Epithelial cell of esophagus (primary cell): ENCODE data around the gene TNIK.

ENCODE experiments used
- DNase-seq: peaks from one replicate; pipeline ENCODE4 v3.0.0; 2010; ENCODE audit warnings: low read depth
- H3K4me3 ChIP-seq: 2 replicates; pipeline ENCODE4 v1.5.1; 2011; ENCODE audit warnings: mild to moderate bottlenecking, low read length, control low read depth
- CTCF ChIP-seq: IDR thresholded peaks from 2 replicates; pipeline ENCODE4 v1.5.1; 2011; ENCODE audit warnings: low read depth, mild to moderate bottlenecking, low read length, control low read depth, inconsistent platforms; ENCODE audit not compliant: insufficient read depth; ENCODE audit errors: missing control alignments

TNIK gene

GRCh38 chr3:171239757-171240503 lies 220.3 kb downstream of the TNIK start:
- TF ChIP-seq CTCF, result no peak
- DNase-seq, result no peak
- H3K4me3 ChIP-seq, result no peak overlapping the region

- no peak for TF ChIP-seq CTCF
- DNase-seq, result no peak
- H3K4me3 ChIP-seq, result no peak overlapping the region
Observed at GRCh38 chr3:171237009-171237385, 223.2 kb downstream of the TNIK start.

GRCh38 chr3:171236265-171237008 lies 223.8 kb downstream of the TNIK start:
- H3K4me3 ChIP-seq, result no peak overlapping the region
- no peak for DNase-seq
- TF ChIP-seq CTCF, result no peak

GRCh38 chr3:171234298-171235010 lies 225.8 kb downstream of the TNIK start:
- no peak overlapping the region for H3K4me3 ChIP-seq
- no peak for DNase-seq
- no peak for TF ChIP-seq CTCF

GRCh38 chr3:171231361-171231760 lies 228.8 kb downstream of the TNIK start:
- H3K4me3 ChIP-seq, result no peak overlapping the region
- peak; percentile 31 for DNase-seq
- TF ChIP-seq CTCF, result no peak

- TF ChIP-seq CTCF, result no peak
- peak; percentile 59 for DNase-seq
Observed at GRCh38 chr3:171230865-171231264, 229.3 kb downstream of the TNIK start.

More at GRCh38 chr3:171230865-171231264, 229.3 kb downstream of the TNIK start:
- H3K4me3 ChIP-seq, result no peak overlapping the region
